ENCODE data around the gene OR2J2. TPM values are rescaled to one million over a fixed set of nuclear protein-coding genes. Genes with fewer than 3 reads are reported as not detected.
"Not testable (repeated sequence)": the region's sequence is repeated elsewhere in the genome, so short reads cannot be mapped to it uniquely, and the experiment has no call there.

OR2J2 gene
- polyA plus RNA-seq, 2 of the 4 experiments (the other 2 are of a cell fraction): not detected

GRCh38 chr6:29146179-29146578, 24.5 kb upstream of the OR2J2 start (continued):
- no peak for TF ChIP-seq POLR2AphosphoS2 (conservative IDR thresholded peaks at IDR 0.05; ENCODE audit: low read length)
- TF ChIP-seq ELK1 (IDR thresholded peaks at IDR 0.05; ENCODE audit: low read depth, low read length): no peak
- no peak for TF ChIP-seq CTCF (IDR thresholded peaks at IDR 0.05)
- no peak for TF ChIP-seq ZC3H11A (IDR thresholded peaks at IDR 0.05)
- TF ChIP-seq RFX5 (IDR thresholded peaks at IDR 0.05): no peak
- TF ChIP-seq SREBF2 (IDR thresholded peaks at IDR 0.05): no peak
- TF ChIP-seq E2F6 (IDR thresholded peaks at IDR 0.05; ENCODE audit: borderline replicate concordance, low read depth): no peak
- no peak for TF ChIP-seq NFE2L2 (conservative IDR thresholded peaks at IDR 0.05; ENCODE audit: low read length)
- TF ChIP-seq BHLHE40 (IDR thresholded peaks at IDR 0.05; ENCODE audit: low read depth, low read length): no peak
- no peak for TF ChIP-seq CBX8 (IDR thresholded peaks at IDR 0.05)
- TF ChIP-seq HOXB13 (CRISPR knock-in tag; IDR thresholded peaks at IDR 0.05; ENCODE audit: low read depth): no peak

GRCh38 chr6:29147074-29147473, 23.6 kb upstream of the OR2J2 start:
- H3K9me3 ChIP-seq: no peaks in the 10 kb centered on the region
- H3K4me2 ChIP-seq: no peak overlapping the region
- no peak overlapping the region for H3K4me3 ChIP-seq
- WGBS (ENCODE audit: missing lambda C conversion rate): 62% methylated on average over 3 of the region's 3 CpGs
- no peak for ATAC-seq
- POLR2A ChIA-PET: no interaction called here
- FAIRE-seq: no peak
- CTCF ChIA-PET: no interaction called here
- no peak overlapping the region for H3K27ac ChIP-seq
- H3K4me1 ChIP-seq: no peaks in the 10 kb centered on the region
- TF ChIP-seq TP53 (CRISPR knock-in tag; IDR thresholded peaks at IDR 0.05) (no peak), CTCF (IDR thresholded peaks at IDR 0.05) (no peak), ZC3H11A (IDR thresholded peaks at IDR 0.05) (no peak), CHD4 (IDR thresholded peaks at IDR 0.05; ENCODE audit: borderline replicate concordance) (no peak), ESRRA (IDR thresholded peaks at IDR 0.05; ENCODE audit: borderline replicate concordance, low read length) (no peak), RARB (CRISPR knock-in tag; IDR thresholded peaks at IDR 0.05) (no peak)
- DNase-seq (ENCODE audit: low read depth in 1 of 2, low spot score in 1 of 2): no peak

- H3K4me1 ChIP-seq; CTCF ChIA-PET; H3K4me3 ChIP-seq; H3K9me3 ChIP-seq; FAIRE-seq; H3K4me2 ChIP-seq; POLR2A ChIA-PET; H3K27ac ChIP-seq; DNase-seq (ENCODE audit: low read depth in 1 of 2, low spot score in 1 of 2); ATAC-seq: not testable (repeated sequence)
- WGBS (ENCODE audit: missing lambda C conversion rate): 0% methylated on average over 3 of the region's 3 CpGs
These were observed 21.3 kb upstream of the OR2J2 start for GRCh38 chr6:29149444-29149843.

GRCh38 chr6:29153083-29153482, 17.6 kb upstream of the OR2J2 start:
- DNase-seq (ENCODE audit: low read depth in 1 of 2, low spot score in 1 of 2) (no peak), ATAC-seq (no peak), FAIRE-seq (no peak)
- Histone ChIP-seq H3K9me3 (no peaks in the 10 kb centered on the region), H3K4me3 (no peak overlapping the region), H3K27ac (no peak overlapping the region), H3K4me1 (no peaks in the 10 kb centered on the region), H3K4me2 (no peak overlapping the region)
- TF ChIP-seq MAZ (IDR thresholded peaks at IDR 0.05; ENCODE audit: borderline replicate concordance, low read depth, low read length) (no peak), EHF (CRISPR knock-in tag; IDR thresholded peaks at IDR 0.05) (no peak), HOXA7 (CRISPR knock-in tag; IDR thresholded peaks at IDR 0.05) (no peak), KDM5A (IDR thresholded peaks at IDR 0.05) (no peak), CBX2 (IDR thresholded peaks at IDR 0.05; ENCODE audit: borderline replicate concordance, low read depth) (no peak), HOXB13 (CRISPR knock-in tag; IDR thresholded peaks at IDR 0.05; ENCODE audit: low read depth) (no peak), ZNF302 (CRISPR knock-in tag; IDR thresholded peaks at IDR 0.05) (no peak), RNF2 (IDR thresholded peaks at IDR 0.05; ENCODE audit: borderline replicate concordance, low read depth) (no peak), ELK1 (IDR thresholded peaks at IDR 0.05; ENCODE audit: low read depth, low read length) (no peak), MAFK (IDR thresholded peaks at IDR 0.05; ENCODE audit: partially characterized antibody) (no peak), E2F6 (IDR thresholded peaks at IDR 0.05; ENCODE audit: borderline replicate concordance, low read depth) (no peak), JUN (IDR thresholded peaks at IDR 0.05) (no peak), CBX8 (IDR thresholded peaks at IDR 0.05) (no peak), NR3C1 (IDR thresholded peaks at IDR 0.05) (no peak)
- CTCF ChIA-PET: no interaction called here
- POLR2A ChIA-PET: no interaction called here
- 0% methylated on average over 1 of the region's 1 CpG for WGBS (ENCODE audit: missing lambda C conversion rate)
